HT1080 (cell line): ENCODE data around the gene ABHD14A. TPM values are rescaled to one million over a fixed set of nuclear protein-coding genes. Genes with fewer than 3 reads are reported as not detected.

ENCODE experiments used
- DNase-seq: peaks from one replicate; pipeline ENCODE4 v3.0.0-alpha.2; 2015; ENCODE audit warnings: low read depth
- total RNA-seq: library from RNA; depleted of rRNA; stranded (reverse); fragments of >200 nt; shearing (Covaris generic); gene quantifications from 2 replicates; pipeline ENCODE4 v1.2.3, GENCODE V29; 2014

The ABHD14A gene
- total RNA-seq, 1 experiment from 2014 or later = 25.1 TPM

GRCh38 chr3:51955893-51956770 lies 18.7 kb upstream of the ABHD14A start:
- DNase-seq = no peak

DNA sequence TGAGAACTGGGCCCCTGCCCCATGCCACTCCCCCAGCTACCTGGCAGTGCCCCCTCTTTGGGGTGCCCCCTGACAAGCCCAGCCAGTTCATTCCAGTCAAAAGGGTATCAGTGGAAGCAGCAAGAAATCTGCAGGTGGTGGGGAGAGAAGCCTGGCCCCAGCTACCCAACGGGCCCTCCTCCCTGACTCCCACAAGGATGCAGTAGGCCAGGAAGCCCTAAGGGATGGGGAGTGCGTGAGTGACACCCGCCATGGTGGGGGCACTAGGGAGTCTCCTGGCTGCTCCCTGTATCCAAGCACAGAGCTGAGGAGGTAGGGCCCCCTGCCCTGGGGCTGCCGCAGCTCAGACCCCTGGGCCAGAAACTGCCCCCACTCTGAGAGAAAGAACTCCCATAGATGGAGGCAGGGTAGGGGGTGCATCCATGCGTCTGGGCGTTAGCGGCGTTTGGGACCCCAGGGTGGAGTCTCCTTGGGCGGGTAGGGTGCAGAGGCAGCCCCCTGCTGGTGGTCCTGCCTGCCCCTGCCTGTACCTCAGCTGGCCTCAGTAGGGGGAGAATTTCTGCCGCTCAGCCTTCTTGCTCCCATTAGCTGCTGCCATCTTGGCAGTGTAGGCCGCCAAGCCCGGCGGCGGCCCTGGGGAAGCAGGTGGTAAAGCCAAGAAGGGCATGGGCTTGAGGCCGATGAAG lies 17.2 kb upstream of the ABHD14A start:
- no peak for DNase-seq

GRCh38 chr3:51958603-51959521 lies 16.0 kb upstream of the ABHD14A start:
- DNase-seq = no peak

GRCh38 chr3:51959651-51960050 lies 15.2 kb upstream of the ABHD14A start:
- DNase-seq = no peak

- no peak for DNase-seq
Observed at GRCh38 chr3:51960386-51960785, 14.5 kb upstream of the ABHD14A start.

DNA sequence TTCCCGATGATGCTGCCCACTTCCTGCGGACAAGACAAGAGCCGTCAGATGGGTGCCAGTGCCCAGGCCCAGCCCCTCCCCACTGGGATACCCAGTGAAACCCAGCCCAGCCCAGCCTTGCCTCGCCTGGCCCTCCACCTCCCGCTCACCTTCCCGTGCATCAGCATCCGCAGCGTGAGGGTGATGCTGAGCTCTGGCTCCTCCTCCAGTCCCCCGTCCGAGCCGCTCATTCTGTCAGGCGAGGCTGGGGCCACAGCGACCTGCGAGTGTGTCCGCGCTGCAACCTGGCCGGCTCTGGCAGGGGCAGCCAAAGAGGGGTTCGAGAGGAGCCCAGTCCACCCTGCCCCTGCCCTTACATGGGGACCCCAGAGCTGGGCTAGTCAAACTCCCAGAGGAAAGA lies 13.9 kb upstream of the ABHD14A start:
- no peak for DNase-seq

DNA sequence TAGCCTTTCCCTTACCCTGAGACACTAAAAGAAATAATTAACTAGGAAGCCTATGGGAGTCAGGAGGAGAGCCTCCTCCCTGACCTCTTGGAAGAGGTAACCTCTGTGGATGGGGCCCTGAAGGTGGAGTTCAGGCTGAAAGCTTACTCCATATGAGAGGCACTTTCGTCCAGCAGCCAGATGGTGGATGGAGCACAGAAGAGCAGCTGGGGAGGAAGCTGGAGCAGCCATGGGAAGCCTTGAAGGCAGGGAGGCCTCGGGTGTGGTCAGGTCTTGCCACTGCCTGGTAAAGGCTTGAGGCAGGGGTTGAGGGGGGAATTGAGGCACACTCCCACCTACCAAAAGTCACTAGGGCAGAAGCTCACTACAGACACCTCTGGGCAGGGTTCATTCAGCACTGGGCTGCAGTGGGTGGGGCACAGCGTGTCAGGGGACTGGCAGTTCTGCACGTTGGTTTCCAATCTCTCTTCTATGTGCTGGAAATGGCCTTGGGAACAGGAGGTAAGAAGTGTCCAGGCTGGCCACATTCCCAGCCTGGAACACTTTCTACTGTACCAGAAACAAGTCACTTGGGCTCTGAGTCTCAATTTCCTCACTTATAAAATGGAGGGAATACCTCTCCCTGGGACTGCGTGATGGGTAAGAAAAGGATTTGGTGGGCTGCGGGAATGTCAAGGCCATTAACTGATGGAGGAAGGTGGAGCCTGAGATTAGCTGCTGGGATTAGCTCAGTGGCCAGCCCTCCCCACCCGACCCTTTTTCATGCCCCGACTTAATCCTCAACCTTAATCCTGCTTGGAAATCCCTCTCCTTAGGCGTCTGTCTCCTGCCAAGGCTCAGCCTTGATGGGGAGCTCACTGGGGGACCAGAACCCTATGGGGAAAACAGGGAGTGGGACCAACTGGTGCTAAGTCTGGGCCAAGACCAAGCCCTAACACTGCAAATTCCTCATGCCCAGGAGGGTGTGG lies 13.0 kb upstream of the ABHD14A start:
- no peak for DNase-seq

GRCh38 chr3:51962854-51963530 lies 11.9 kb upstream of the ABHD14A start:
- DNase-seq = no peak

DNA sequence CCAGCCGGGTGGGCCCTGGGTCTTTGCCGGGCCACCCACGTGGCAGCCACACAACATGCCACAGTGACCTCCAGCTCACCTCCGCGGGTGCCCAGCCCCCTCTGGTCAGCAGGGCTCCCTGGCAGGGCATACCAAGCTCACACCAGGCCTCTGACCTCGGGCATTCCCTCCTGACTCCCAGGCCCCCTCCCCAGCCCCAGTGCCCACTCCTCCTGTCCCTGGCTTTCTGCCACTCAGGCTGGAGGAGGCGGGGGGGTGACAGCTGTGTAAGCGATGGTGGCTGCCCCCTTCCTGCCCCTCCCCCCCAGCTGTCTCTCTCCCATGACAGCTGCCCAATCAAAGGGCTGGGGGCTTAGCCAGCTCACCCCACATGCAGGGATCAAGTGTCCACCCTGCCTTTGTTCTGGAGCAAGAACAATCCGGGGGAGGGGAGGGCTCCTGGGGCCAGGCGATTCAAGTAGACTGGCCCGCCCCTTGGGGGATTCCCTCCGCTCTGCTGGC lies 10.9 kb upstream of the ABHD14A start:
- DNase-seq = no peak

DNA sequence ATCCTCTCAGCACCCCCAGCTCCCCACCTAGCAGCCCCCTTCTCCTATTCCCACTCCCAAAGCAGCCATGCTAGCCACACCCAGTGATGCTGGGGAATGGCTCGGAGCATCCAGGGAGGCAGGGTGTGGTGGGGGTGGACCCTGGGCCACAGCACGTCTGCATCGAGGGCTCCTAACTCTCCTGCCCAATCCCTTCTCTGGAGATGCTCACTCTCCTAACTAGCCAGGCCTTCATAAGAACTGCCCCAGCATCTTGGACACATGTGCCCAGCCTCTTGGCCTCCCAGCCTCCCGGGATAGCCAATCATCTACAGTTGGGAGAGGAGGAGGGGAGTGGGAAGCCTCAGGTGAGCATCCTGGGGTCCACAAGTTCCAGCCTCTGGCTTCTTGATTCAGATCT lies 10.3 kb upstream of the ABHD14A start:
- DNase-seq = no peak

- DNase-seq = no peak
Observed at GRCh38 chr3:51966016-51966415, 8.8 kb upstream of the ABHD14A start.

DNA sequence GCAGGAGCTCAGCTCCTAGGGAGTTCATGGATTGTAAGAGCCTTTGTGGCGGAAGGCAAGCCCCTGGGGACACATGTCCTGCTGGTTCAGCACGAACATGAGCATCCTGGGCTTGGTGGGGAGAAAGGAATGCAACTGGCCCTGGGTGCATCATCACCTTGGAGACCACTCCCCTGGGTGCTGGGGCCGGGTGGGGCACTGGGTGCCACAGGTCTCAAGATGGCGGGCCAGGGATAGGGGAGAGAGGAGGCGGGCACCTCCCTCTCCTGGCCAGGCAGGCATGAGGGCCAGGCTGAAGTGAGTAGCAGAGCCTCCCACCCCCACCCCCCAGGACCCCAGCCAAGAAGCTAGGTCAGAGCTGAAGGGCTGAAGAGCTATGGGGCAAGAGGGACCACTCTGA lies 8.4 kb upstream of the ABHD14A start:
- DNase-seq = no peak

- DNase-seq = no peak
Observed at GRCh38 chr3:51966922-51967383, 7.9 kb upstream of the ABHD14A start.

DNA sequence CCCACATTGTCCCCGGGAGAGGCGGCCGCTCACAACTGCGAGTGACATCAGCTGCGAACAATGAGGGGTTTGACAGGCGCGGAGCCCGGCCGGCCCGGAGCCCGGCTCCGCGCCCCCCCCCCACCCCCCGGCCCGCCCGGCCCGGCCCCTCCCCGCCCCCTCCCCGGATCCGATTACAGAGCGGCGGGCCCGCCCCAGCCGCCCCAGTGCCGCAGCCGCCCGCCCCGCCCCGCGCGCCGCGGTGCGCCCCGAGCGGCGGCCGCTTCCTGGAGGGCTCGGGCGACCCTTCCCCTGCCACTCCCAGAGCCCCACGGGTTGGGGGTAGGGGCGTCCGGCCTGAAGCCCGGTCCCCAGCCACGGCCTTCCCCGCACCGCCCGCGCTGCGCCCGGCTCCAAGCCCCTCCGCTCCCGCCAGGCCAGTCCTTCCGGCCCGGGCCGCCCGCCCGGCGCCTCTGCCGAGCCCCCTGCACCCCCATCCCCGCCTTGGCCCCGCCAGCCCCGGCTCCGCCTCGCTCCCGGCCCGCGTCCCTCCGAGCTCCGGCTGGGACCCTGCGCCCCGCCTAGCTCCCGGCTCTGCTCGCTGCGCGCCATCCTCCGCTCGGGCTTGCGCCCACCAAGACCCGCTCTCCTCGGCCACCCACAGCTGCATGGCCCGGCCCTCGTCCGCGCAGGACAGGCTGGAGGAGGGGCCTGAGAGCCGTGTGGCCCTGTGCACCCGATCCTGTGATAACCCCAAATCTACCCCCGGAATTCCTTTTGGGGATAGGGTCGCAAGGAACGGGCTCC lies 7.3 kb upstream of the ABHD14A start, which contains the start of gene PCBP4:
TSS of gene PCBP4 (minus strand) at position 71 of the 786 bp plus-strand sequence. CDS start 6,214 bp downstream, outside the sequence.
- DNase-seq = peak; percentile 25

- peak; percentile 29 for DNase-seq
Observed at GRCh38 chr3:51968170-51968775, 6.6 kb upstream of the ABHD14A start.

- DNase-seq = no peak
Observed at GRCh38 chr3:51968883-51969678, 5.8 kb upstream of the ABHD14A start.

- DNase-seq = no peak
Observed at GRCh38 chr3:51969841-51970240, 5.0 kb upstream of the ABHD14A start.
